ENCODE results near the gene PCDHGA11. TPM values are rescaled to one million over a fixed set of nuclear protein-coding genes. Genes with fewer than 3 reads are reported as not detected.
"Not testable (repeated sequence)": the region's sequence is repeated elsewhere in the genome, so short reads cannot be mapped to it uniquely, and the experiment has no call there.

Gene PCDHGA11
- total RNA-seq (under 1 TPM; 0.20 to 0.36 TPM), polyA plus RNA-seq (not detected)

DNA sequence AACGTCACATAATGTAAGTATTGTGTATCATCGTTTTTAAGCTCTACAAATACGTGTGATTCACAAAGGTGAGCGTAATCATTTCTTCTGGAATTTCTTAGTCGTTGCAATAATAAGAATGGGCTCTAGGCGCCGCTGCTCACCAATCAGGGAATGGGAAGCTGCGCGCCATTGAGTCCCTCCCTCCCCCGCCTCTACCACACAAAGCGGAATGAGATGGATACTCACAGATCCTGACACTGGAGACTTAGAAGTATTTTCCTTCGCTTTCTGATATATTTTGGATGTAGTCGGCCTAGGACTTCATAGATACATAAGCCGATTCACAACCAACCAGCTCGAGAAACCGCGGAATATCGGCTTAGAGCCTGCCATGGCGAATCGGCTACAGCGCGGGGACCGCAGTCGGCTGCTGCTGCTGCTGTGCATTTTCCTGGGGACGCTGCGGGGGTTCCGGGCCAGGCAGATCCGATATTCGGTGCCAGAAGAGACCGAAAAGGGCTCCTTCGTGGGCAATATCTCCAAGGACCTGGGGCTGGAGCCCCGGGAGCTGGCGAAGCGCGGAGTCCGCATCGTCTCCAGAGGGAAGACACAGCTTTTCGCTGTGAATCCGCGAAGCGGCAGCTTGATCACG, at the start of gene PCDHGA11:
Gene PCDHGA11, plus strand, starts transcription at position 197 of the 634 bp plus-strand sequence. Its CDS starts 177 bp downstream, at position 374.
- Mint-ChIP-seq H3K4me1 (peaks cover 0 to 11% (median 3%) of the 10 kb centered on the region in 4 donors), H3K4me3 (peak within 1 kb of the TSS; percentile 77 to 83 (median 80)), H3K27ac (peak within 1 kb of the TSS in 5 of 7 donors; percentile 10 to 93 (median 84)), H3K9me3 (peaks cover 4 to 70% (median 56%) of the 10 kb centered on the region in 8 donors), H3K27me3 (peaks cover 52 to 63% of the 10 kb centered on the region in 2 donors), H3K36me3 (peaks cover 19 to 25% of the 10 kb centered on the region in 2 donors)
- ChIA-PET CTCF (ENCODE audit: partially characterized antibody) (interaction anchor here (0.7 to 2.3 kb wide), 8 partner anchors 8 to 137 kb away, joined by 3 to 18 read pairs (median 6); partner anchors contain the start of genes PCDHGA10, PCDHGA12 and TAF7), POLR2A (ENCODE audit: partially characterized antibody) (interaction anchor here (1.3 kb wide), 1 partner anchor 143 kb away, joined by 4 read pairs; no protein-coding TSS in a partner anchor)
- Histone ChIP-seq H3K36me3 (ENCODE audit: insufficient read depth, low read length) (no peaks in the 10 kb centered on the region), H3K9me3 (ENCODE audit: control insufficient read depth in 1 of 2, low read length in 2 of 2) (peaks cover 0 to 4% of the 10 kb centered on the region in 2 donors), H3K4me1 (ENCODE audit: insufficient read depth, low read length) (peaks cover 8% of the 10 kb centered on the region), H3K4me3 (ENCODE audit: low read length in 2 of 2) (peak within 1 kb of the TSS; percentile 33 to 42), H3K27ac (ENCODE audit: low read depth, low read length) (no peak within 1 kb of the TSS), H3K27me3 (ENCODE audit: insufficient read depth, low read length) (peaks cover 41% of the 10 kb centered on the region)
- DNase-seq: peak in 1 of 5 donors; percentile 31
- intact Hi-C loops (cut with micrococcal nuclease): no loop called here

DNA sequence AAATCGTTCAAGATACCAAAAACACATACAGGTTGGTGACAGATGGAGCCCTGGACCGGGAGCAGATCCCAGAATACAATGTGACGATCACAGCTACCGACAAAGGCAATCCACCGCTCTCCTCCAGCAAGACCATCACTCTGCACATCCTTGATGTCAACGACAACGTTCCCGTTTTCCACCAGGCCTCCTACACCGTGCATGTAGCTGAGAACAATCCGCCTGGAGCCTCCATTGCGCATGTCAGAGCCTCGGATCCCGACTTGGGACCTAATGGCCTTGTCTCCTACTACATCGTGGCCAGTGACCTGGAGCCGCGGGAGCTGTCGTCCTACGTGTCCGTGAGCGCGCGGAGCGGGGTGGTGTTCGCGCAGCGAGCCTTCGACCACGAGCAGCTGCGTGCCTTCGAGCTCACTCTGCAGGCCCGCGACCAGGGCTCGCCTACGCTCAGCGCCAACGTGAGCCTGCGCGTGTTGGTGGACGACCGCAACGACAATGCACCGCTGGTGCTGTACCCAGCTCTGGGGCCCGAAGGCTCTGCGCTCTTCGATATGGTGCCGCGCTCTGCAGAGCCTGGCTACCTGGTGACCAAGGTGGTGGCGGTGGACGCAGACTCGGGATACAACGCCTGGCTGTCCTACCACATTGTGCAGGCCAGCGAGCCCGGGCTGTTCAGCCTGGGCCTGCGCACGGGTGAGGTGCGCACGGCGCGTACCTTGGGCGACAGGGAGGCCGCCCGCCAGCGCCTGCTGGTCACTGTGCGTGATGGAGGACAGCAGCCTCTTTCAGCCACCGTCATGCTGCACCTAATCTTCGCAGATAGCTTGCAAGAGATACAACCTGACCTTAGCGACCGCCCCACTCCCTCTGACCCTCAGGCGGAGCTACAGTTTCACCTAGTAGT, 49.0 kb upstream of the PCDHGA11 start:
- peaks cover 0 to 69% (median 50%) of the 10 kb centered on the region in 8 donors for H3K9me3 Mint-ChIP-seq
- POLR2A ChIA-PET (ENCODE audit: partially characterized antibody): no interaction called here
- CTCF ChIA-PET (ENCODE audit: partially characterized antibody): interaction anchor here (1.0 to 2.5 kb wide), 3 partner anchors 8 to 153 kb away, joined by 3 to 17 read pairs (median 3); no protein-coding TSS in a partner anchor
- Histone ChIP-seq H3K4me1 (ENCODE audit: insufficient read depth, low read length) (peaks cover 6% of the 10 kb centered on the region), H3K9me3 (ENCODE audit: control insufficient read depth in 1 of 2, low read length in 2 of 2) (no peaks in the 10 kb centered on the region), H3K36me3 (ENCODE audit: insufficient read depth, low read length) (no peaks in the 10 kb centered on the region), H3K4me3 (ENCODE audit: low read length in 2 of 2) (no peak overlapping the region), H3K27ac (ENCODE audit: low read depth, low read length) (no peak overlapping the region), H3K27me3 (ENCODE audit: insufficient read depth, low read length) (peaks cover 18% of the 10 kb centered on the region)
- intact Hi-C loops (cut with micrococcal nuclease): no loop called here
- H3K4me3 Mint-ChIP-seq: no peak overlapping the region
- H3K27ac Mint-ChIP-seq: peak overlapping the region in 1 of 7 donors; percentile 13
- H3K36me3 Mint-ChIP-seq: peaks cover 6 to 7% of the 10 kb centered on the region in 2 donors
- no peak for DNase-seq
- peaks cover 41 to 42% of the 10 kb centered on the region in 2 donors for H3K27me3 Mint-ChIP-seq
- peaks cover 4 to 11% (median 8%) of the 10 kb centered on the region in 4 donors for H3K4me1 Mint-ChIP-seq

DNA sequence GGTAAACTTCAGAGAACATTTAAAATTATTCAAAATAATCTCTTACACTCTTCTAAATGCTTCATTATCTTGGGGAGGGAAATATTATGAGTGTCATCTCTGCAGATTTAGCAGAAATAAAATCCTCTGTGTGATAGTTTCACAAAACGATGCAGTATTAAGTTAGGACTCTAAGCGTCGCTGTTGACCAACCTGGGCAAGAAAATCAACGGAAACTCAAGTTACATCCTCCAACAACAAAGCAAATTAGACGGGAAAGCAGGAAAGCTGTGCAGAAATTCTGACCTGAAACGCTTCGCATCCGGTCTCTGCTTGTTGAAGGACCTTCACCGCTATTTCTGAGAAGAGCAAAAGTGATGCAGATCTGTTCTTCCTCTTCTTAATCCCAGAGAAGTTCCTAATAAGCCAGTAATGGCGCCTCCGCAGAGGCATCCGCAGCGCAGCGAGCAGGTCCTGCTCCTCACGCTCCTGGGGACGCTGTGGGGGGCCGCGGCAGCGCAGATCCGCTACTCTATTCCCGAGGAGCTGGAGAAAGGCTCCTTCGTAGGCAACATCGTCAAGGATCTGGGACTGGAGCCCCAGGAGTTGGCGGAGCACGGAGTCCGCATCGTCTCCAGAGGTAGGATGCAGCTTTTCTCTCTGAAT, 47.1 kb upstream of the PCDHGA11 start, which contains the start of gene PCDHGA6:
Gene PCDHGA6, plus strand, starts transcription at position 219 of the 645 bp plus-strand sequence. Its CDS starts 193 bp downstream, at position 412.
- ChIA-PET POLR2A (ENCODE audit: partially characterized antibody) (no interaction called here), CTCF (ENCODE audit: partially characterized antibody) (interaction anchor here (0.9 to 2.2 kb wide), 4 partner anchors 39 to 193 kb away, joined by 3 to 8 read pairs (median 4); partner anchors contain the start of genes PCDHGA1 and PCDHGA10)
- no peak for DNase-seq
- H3K27me3 Mint-ChIP-seq: peaks cover 34 to 36% of the 10 kb centered on the region in 2 donors
- H3K9me3 Mint-ChIP-seq: peaks cover under 1 to 82% (median 51%) of the 10 kb centered on the region in 8 donors
- peaks cover 4 to 11% (median 8%) of the 10 kb centered on the region in 4 donors for H3K4me1 Mint-ChIP-seq
- no peak within 1 kb of the TSS for H3K27ac Mint-ChIP-seq
- no peaks in the 10 kb centered on the region for H3K9me3 ChIP-seq (ENCODE audit: control insufficient read depth in 1 of 2, low read length in 2 of 2)
- intact Hi-C loops (cut with micrococcal nuclease): no loop called here
- peaks cover 6 to 7% of the 10 kb centered on the region in 2 donors for H3K36me3 Mint-ChIP-seq
- no peak within 1 kb of the TSS for H3K27ac ChIP-seq (ENCODE audit: low read depth, low read length)
- peak within 1 kb of the TSS in 7 of 8 donors; percentile 12 to 64 (median 61) for H3K4me3 Mint-ChIP-seq
- no peaks in the 10 kb centered on the region for H3K36me3 ChIP-seq (ENCODE audit: insufficient read depth, low read length)
- H3K4me3 ChIP-seq (ENCODE audit: low read length in 2 of 2): no peak within 1 kb of the TSS
- H3K4me1 ChIP-seq (ENCODE audit: insufficient read depth, low read length): peaks cover 6% of the 10 kb centered on the region
- H3K27me3 ChIP-seq (ENCODE audit: insufficient read depth, low read length): peaks cover 9% of the 10 kb centered on the region

DNA sequence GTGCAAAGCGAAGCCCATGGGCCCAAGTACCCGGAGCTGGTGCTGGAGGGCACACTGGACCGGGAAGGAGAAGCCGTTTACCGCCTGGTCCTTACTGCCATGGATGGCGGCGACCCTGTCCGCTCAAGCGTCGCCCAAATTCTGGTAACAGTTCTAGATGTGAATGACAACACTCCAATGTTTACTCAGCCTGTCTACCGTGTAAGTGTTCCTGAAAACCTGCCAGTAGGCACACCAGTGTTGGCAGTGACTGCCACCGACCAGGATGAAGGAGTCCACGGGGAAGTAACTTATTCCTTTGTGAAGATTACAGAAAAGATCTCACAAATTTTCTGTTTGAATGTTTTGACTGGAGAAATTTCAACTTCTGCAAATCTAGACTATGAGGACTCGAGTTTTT, 46.2 kb upstream of the PCDHGA11 start:
- Mint-ChIP-seq H3K27me3 (peaks cover 36 to 38% of the 10 kb centered on the region in 2 donors), H3K4me3 (peak overlapping the region in 2 of 8 donors; percentile 9 to 33), H3K4me1 (peaks cover 3 to 9% (median 8%) of the 10 kb centered on the region in 4 donors), H3K9me3 (peaks cover 2 to 82% (median 54%) of the 10 kb centered on the region in 8 donors), H3K27ac (no peak overlapping the region), H3K36me3 (peaks cover 6 to 7% of the 10 kb centered on the region in 2 donors)
- H3K4me3 ChIP-seq (ENCODE audit: low read length in 2 of 2): no peak overlapping the region
- H3K9me3 ChIP-seq (ENCODE audit: control insufficient read depth in 1 of 2, low read length in 2 of 2): no peaks in the 10 kb centered on the region
- no peaks in the 10 kb centered on the region for H3K36me3 ChIP-seq (ENCODE audit: insufficient read depth, low read length)
- H3K27ac ChIP-seq (ENCODE audit: low read depth, low read length): no peak overlapping the region
- POLR2A ChIA-PET (ENCODE audit: partially characterized antibody): no interaction called here
- CTCF ChIA-PET (ENCODE audit: partially characterized antibody): interaction anchor here (1.5 to 2.2 kb wide), 2 partner anchors 149 to 192 kb away, joined by 4 to 8 read pairs; no protein-coding TSS in a partner anchor
- intact Hi-C loops (cut with micrococcal nuclease): no loop called here
- peaks cover 9% of the 10 kb centered on the region for H3K27me3 ChIP-seq (ENCODE audit: insufficient read depth, low read length)
- H3K4me1 ChIP-seq (ENCODE audit: insufficient read depth, low read length): peaks cover 6% of the 10 kb centered on the region
- DNase-seq: no peak

DNA sequence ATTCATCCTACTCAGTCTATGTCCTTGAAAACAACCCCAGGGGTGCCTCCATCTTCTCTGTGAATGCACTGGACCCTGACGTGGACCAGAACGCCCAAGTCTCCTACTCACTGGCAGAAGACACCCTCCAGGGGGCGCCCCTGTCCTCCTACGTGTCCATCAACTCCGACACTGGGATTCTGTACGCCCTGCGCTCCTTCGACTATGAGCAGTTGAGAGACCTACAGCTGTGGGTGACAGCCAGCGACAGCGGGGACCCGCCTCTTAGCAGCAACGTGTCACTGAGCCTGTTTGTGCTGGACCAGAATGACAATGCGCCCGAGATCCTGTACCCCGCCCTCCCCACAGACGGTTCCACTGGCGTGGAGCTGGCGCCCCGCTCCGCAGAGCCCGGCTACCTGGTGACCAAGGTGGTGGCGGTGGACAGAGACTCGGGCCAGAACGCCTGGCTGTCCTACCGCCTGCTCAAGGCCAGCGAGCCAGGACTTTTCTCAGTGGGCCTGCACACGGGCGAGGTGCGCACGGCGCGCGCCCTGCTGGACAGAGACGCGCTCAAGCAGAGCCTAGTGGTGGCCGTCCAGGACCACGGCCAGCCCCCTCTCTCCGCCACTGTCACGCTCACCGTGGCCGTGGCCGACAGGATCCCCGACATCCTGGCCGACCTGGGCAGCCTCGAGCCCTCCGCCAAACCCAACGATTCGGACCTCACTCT, 45.3 kb upstream of the PCDHGA11 start:
- CTCF ChIA-PET (ENCODE audit: partially characterized antibody): interaction anchor here (1.5 to 2.2 kb wide), 2 partner anchors 148 to 191 kb away, joined by 4 to 8 read pairs; no protein-coding TSS in a partner anchor

More for the DNA sequence above, 45.3 kb upstream of the PCDHGA11 start:
- H3K27ac Mint-ChIP-seq; H3K4me1 Mint-ChIP-seq; H3K27me3 ChIP-seq (ENCODE audit: insufficient read depth, low read length); POLR2A ChIA-PET (ENCODE audit: partially characterized antibody); DNase-seq; H3K27ac ChIP-seq (ENCODE audit: low read depth, low read length); H3K4me1 ChIP-seq (ENCODE audit: insufficient read depth, low read length); H3K36me3 ChIP-seq (ENCODE audit: insufficient read depth, low read length); H3K36me3 Mint-ChIP-seq; H3K4me3 ChIP-seq (ENCODE audit: low read length in 2 of 2); intact Hi-C loops (cut with micrococcal nuclease); H3K4me3 Mint-ChIP-seq; H3K9me3 ChIP-seq (ENCODE audit: control insufficient read depth in 1 of 2, low read length in 2 of 2): not testable (repeated sequence)
- Mint-ChIP-seq H3K9me3 (peaks cover 2 to 80% (median 55%) of the 10 kb centered on the region in 8 donors), H3K27me3 (peaks cover 32% of the 10 kb centered on the region in 2 donors)

All from CD4-positive, alpha-beta memory T cell (primary cell).